HG03025 (cell line): ENCODE results near the gene MAPK1.
A peak's percentile ranks its signal among the peaks of the same experiment; 100 is the strongest.
"Not testable (repeated sequence)": the region's sequence is repeated elsewhere in the genome, so short reads cannot be mapped to it uniquely, and the experiment has no call there.

ENCODE experiments used
- ATAC-seq: cut with Tn5 transposase; IDR thresholded peaks from one replicate; pipeline ENCODE4 v1.9.1; 2021; ENCODE audit warnings: mild to moderate bottlenecking, moderate library complexity; ENCODE audit not compliant: unreplicated experiment, low FRiP score

Gene MAPK1

DNA sequence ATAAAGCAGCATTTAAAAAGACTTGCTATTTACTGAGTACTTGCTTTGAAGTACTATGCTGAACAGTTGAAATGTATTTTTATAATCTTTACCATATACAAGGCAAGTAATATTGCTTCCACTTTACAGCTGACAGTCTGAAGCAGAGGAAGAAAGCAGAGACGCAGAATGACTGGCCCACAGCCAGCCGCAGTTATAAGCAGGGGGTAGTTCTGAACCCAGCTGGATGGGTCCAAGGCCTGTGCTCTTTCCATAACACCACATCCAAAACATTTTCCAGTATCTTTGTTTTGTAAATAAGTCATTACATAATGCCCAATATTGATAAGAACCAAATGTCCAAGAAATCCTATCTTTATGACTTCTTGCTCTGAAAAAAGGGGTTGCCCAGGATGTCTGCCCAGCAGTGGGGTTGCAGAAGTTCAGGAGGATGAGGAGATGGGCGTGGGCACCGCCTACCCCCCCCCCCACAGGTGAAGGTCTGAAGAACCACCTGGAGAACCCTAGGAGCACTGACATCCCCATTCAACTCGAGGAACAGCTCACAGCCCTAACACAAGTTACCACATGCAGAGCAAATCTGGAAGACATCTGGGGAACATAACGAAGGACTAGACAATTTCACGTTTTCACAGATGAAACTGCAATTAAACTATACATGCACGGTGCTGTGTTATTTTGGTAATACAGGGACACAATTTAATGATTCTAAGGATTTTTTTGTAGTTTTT, 107.6 kb downstream of the MAPK1 start:
- no peak for ATAC-seq

DNA sequence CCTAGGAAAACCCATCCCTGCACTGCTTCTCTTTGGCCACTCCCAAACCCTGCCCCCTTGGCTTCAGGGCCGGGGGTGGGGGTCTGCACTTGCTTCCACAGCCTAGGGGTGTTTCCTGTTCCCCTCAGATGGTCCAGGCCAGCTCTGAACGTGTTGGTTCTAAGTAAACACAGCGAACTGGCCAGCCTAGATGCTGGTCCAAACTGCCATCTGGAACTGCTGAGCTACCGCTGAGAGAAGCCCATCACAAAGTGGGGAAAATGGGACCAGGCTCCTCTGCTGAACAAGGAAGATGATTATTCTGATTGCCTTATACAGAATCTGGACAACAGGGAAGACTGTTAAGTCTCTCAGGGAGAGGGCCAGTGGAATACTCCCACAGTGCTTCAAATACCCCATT, 108.4 kb downstream of the MAPK1 start:
- no peak for ATAC-seq

DNA sequence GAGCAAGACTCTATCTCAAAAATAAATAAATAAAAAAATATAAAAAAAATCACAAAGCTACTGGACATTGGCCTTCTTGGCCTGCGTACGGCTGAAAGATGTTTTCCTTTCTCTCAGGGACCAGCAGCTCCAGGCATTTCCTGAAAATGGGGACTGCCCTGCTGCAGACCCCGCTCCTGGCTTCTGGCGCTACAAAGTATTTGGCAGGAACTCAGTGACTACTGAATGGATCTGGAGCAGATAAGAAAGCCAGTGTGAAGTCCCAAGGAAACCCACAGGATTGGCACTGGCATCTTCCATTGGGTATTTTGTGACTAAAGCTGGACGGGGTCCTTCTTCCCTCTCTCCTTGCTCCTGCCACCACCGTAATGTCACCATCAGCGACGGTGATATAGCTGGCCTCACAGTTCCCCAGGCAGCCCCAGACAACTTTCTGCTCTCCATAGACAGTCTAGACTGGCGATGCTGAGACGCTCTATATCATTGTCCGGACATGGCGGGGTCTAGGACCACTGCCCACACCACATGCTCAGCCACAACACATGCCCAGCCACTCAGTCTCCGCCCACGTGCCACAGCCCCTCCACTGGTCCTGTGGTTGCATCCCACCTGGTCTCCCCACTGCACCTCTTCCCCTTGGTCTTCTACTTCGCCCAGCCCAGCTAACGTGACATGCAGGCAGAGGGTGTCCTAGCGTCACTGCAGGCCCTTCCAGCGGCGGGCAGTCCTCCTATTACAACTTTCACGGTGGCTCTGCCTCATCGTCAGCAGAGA, 109.2 kb downstream of the MAPK1 start:
- no peak for ATAC-seq

DNA sequence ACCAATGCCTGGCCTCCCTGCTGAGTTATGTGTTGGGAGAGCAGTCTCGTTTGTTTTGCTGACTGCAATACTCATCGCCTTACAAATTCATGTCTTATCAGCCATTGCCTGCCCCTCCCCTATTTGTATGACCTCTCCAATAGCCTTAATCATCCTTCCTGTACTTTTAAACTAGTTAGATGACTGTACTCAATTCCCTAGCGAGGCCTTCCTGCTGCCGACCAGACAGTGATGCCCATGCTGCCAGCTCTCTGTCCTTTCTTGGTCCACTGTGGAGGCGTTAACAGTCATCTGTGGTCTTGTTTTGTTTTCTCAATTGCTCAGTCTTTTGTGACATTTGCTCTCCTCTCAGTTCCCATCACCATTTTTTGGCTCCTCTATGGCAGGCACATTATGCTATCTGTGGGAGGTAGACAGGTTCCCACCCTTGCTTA, 111.6 kb downstream of the MAPK1 start:
- ATAC-seq: no peak

DNA sequence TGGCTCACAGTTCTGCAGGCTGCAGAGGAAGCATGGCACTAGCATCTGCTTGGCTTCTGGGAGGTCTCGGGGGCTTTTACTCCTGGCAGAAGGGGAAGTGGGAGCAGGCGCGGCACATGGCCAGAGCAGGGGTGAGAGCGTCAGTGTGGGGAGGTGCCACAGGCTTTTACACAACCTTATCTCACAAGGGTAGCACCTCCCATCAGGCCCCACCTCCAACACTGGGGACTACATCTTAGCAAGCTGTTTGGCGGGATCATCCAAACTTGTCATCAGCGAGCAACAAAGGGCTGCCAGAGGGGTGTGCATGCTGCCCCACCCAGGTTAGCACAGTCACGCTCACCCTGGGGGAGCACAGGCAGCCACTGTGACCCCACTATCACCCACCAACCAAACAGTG, 112.9 kb downstream of the MAPK1 start:
- ATAC-seq: no peak

DNA sequence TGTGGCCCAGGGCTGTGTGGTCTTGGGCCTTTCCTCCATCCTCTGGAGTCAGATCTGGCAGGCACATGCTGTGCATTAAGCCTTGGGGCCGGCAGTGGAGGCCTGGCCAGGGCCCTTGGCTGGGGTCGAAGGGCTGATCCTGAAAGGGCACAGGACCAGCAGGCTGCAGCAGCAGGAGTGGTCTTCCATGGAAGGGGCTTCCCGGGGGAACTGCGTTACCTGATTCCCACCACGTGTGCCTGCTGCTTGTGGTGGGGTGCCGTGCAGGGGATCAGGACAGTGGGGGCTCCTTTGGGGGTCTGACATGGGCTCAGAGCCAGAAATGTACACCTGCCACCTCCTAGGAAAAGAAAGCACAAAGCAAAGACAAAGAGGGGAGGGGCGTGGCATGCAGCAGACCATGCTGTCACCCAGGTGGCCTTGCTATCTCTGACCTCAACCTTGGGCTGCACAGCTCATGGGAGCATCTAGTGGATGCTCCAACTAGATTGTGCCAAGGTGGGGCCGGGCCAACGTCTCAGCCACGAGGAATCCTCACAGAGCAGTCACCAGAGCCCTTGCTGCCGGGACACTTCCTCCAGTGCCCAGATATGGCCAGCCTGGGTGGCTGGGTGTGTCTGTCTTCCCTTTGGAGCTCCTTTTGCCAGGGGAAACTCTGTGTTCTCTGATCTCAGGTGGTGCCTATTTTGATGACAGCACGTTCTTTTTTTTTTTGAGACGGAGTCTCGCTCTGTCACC, 113.9 kb downstream of the MAPK1 start:
- no peak for ATAC-seq

DNA sequence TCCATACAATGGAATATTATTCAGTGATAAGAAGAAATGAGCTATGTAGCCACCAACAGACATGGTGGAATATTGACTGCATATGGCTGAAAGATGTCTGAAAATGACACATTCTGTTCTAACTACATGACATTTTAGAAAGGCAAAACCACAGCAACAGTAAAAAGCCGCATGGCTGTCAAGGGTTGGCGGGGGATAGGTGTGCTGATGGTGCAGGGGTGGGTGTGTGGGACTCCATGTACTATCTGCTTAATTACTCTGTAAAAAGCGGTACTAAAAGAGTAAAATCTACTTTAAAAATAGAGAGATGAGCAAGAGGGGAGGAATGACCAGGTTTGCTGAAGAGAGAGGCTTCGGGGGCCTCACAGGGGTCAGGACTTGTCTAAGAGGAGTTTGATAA, 115.2 kb downstream of the MAPK1 start:
- no peak for ATAC-seq

DNA sequence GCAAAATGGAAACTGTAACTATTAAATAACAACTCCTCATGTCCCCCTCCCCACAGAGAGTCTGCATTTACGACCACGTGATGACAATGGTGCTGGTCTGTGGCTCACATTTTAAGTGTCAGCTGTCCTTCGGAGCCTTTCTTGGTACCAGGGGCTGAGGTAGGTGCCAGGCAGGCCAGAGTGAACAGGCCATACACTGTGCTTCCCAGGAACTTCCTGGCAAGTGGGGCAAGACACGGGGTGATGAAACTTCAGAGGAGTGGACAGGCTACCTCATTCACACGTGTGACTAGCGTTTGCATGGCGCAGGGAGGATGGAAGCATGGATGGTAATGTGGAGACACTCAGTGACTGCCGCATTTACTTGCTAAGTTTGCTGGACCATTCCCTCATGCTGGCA, 121.5 kb downstream of the MAPK1 start:
- no peak for ATAC-seq

DNA sequence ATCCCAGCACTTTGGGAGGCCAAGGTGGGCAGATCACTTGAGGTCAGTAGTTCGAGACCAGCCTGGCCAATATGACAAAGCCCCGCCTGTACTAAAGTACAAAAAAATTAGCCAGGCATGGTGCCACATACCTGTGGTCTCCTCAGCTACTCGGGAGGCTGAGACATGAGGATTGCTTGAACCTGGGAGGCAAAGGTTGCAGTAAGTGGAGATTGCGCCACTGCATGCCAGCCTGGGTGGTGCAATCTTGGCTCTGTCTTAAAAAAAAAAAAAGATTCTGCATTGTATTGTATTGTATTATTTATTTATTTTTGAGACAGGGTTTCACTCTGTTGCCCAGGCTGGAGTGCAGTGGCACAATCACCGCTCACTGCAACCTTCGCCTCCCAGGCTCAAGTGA, 122.5 kb downstream of the MAPK1 start:
- ATAC-seq: not testable (repeated sequence)

DNA sequence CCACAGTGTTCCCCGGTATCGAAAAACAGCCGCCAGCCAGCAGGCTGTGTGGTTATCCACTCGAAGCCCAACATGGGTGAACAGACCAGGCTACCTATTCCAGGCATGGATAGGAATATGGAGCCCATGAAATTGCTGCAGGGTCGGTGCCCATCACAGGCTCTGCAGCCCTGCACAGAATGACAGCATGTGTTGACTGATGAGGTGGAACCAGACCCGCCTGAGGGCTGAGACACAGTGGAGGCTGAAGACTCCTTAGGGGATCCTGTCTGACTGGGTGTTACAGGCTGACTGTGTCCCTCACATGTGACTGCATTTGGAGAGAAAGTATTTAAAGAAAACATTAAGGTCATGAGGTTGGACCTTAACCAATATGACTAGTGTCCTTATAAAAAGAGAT, 125.7 kb downstream of the MAPK1 start:
- no peak for ATAC-seq

DNA sequence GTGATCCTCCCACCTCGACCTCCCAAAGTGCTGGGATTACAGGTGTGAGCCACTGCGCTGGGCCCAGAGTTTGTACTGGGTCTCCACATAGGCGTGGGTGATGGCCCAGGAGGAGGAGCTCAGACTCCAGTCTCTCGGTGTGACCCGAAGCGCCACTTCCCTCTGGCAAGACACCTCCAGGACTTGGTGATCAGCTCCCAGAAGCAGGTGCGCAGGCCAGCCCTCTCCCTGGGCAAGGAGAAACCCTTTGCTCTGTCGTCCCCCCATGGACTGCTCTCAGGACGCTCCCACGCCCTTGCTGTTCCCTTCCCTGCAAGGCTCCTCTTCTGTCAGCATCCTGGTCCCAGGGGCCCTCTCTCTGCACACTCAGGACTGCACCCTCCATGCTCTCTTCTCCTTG, 126.4 kb downstream of the MAPK1 start:
- ATAC-seq: no peak

DNA sequence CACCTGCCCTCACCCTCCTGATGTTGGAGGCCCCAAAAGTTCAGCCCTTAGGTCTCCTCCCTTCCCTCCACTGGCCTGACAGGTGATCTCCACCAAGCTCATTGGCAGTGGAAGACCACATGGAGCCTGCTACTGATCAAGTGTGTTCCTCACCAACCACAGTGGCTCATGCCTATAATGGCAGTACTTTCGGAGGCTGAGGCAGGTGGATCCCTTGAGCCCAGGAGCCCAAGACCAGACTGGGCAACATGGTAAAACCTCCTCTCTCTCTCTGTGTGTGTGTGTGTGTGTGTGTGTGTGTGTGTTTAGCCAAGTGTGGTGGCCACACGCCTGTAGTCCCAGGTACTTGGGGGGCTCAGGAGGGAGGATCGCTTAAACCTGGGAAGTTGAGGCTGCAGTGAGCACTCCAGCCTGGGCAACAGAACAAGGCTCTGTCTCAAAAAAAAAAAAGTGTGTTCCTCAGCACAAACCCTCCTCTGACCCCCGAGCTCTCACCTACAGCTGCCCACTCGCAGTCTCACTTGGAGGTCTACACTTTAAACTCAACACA, 127.5 kb downstream of the MAPK1 start:
- no peak for ATAC-seq

DNA sequence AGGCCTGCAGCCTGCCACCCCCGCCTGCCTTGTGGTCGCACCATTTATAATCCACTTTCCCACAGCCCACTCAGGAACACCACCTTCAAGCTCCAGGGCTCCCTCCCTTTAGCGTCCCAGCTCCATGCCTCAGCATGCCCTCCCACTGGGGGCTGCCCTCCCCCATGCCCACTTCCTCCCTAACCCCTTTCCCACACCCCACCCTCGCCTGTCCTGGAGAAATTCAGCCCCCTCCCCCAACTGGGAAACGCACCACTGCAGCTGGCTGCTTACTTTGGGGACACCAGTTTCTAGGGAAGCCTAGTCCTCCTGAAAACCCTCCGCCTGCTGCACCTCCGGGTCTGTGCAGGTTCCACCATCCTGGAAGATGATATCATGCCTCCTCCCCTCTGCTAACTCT, 128.5 kb downstream of the MAPK1 start:
- no peak for ATAC-seq

DNA sequence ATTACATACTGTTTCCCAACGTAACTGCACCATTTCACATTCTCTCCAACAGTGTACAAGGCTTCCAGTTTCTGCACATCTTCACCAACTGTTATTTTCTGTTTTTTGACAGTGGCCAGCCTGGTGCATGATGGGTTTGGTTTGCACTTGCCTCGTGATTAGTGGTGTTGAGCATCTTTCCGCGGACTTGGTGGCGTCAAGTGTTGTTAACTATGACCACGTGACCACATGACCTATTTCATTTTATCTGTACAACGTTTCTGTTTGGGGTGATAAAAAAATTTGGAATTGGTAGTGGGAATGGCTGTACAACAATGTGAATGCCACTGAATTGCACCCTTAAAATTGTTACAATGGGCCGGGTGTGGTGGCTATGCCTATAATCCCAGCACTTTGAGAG, 129.4 kb downstream of the MAPK1 start:
- no peak for ATAC-seq

DNA sequence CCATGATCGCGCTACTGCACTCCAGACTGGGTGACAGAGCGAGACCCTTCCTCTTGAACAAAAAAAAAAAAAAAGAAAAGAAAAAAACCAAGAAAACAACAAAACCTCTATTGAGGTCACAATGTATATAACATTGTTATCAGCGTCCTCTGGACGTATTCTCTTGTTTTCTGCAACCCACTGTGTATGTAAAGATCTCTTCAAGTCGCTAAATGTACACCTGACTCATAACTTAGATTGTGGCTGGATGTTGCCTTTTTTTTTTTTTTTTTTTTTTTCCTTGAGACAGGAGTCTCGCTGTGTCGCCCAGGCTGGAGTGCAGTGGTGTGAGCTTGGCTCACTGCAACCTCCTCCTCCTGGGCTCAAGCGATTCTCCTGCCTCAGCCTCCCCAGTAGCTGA, 130.5 kb downstream of the MAPK1 start:
- ATAC-seq: no peak

DNA sequence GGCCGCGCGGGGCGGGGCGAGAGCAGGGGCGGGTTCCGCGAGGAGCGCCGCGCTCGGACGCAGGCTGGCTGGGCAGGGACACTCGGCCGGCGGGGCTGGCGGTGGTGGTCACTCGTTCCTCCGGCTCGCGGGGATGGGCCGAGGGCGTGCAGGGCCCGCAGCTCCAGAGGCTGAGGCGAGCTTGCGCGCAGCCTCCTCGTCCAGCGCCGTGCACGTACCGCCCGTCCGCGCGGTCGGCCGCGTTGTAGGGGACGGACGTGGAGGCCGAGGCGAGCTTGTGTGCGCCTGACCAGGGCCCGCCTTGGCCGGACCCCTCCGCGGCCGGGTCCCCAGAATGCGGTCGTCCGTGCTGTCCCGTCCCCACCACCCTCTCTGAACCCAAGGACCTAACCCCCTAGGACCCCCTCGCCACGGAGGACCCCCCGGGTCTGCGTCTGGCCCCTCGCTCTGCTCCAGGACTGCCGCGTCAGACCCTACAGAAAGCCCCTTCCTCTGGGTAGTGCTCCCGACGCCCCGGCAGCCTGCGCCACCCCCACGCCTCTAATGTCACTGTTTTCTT, 131.3 kb downstream of the MAPK1 start:
- no peak for ATAC-seq

DNA sequence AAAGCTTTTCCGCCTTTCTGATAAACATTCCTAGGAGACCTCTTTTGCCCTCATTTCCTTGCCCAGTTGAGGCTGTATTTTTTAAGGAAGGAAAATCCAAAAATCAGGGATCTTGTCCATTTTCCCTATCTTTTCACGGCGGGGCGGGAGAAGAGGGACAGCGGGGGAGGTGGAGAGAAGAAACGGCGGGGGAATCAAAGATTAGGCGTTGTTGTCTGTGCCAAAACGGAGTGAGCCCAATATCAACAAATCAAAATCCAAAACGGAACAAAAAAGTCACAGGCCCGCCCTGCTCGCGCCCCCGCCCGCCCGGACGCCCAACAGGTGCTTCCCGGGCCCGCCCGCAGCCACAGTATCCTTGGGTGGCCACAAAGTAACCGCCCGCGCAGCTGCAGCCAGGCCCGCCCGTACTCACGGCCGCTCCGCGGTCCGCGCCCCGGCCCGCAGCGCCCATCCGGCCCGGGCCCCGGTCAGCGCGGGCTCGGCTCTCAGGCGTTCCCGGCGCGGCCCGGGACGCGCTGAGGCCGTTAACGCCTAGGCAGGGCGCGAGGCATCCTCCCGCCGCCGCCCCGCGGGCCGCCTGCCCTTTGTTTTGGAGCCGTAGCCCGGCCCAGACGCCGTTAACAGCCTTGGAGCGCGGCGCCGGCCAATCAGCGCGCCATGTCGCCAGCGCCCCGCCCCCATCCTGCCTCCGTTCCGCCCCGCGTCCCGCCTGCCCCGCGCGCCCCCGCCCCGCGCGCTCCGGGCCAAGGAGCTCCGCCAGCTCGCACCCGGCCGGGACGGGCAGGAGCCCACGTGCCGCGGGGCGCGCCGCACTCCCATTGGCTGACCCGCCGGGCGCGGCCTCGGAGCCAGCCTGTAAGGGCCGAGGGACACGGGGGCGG, 132.0 kb downstream of the MAPK1 start, which contains the start of gene YPEL1:
Gene YPEL1, minus strand, starts transcription at position 595 of the 884 bp plus-strand sequence. CDS start 25,050 bp downstream, outside the sequence.
- peak; percentile 62 for ATAC-seq

DNA sequence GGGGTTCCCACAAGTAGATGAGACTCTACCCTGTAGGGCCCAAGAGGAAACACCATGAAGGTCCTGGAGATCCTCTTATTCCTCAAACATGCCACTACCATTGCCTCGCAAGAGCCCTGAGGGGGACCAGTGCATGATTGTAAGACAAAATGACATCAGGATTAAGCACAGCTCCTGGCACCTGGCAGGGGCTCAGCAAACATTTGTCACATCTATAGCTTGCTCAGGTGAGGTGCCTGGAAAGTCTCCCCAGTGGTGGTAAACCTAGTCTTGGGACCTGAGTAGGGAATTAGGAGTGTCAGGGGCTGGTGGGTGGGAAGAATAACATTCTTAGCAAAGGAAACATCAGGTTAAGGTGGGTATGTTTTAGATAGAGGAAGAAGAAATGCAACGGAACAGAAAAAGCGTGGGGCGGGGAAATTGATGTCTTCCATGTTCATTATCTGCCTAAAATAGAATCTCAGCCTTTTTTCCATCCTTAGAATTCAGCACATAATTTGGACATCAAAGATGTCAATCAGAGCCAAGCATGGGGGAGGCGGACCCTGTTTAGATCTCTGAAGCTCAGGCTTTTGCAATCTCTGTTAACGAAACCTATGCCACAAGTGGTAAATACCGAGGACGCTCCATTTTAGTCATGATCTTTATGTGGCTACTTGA, 132.8 kb downstream of the MAPK1 start:
- no peak for ATAC-seq

DNA sequence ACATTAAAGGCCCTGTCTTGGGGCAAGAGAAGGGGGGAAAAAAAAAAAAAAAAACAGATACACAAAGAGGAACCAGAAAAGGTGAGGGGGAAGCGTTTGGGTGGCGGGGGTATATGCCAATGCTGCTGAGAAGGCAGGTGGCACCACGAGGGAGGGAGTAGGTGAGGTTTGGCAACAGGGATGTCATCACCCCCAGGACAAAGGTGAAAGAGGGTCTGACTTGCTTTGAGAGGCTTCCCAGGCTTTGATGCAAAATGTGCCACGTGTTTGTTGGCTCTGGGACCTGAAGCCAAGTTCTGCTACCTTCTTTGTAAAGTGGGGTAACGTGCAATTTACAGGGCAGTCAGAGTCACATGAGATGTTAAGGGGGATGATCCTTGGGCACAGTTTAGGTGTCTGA, 135.9 kb downstream of the MAPK1 start:
- ATAC-seq: no peak
